ENCODE measurements around the gene TRAPPC6A. TPM values are rescaled to one million over a fixed set of nuclear protein-coding genes. Genes with fewer than 3 reads are reported as not detected.

TRAPPC6A gene
- total RNA-seq, 1 donor: 30.9 TPM

- no peaks in the 10 kb centered on the region for H3K27me3 ChIP-seq (ENCODE audit: insufficient read depth, low read length)
- H3K4me1 ChIP-seq (ENCODE audit: insufficient read depth, low read length): peaks cover 4% of the 10 kb centered on the region
- H3K4me3 ChIP-seq (ENCODE audit: low read length): no peak overlapping the region
- H3K9me3 ChIP-seq (ENCODE audit: low read depth, low read length): no peaks in the 10 kb centered on the region
These were observed 38.5 kb downstream of the TRAPPC6A start for GRCh38 chr19:45139286-45140143.

DNA sequence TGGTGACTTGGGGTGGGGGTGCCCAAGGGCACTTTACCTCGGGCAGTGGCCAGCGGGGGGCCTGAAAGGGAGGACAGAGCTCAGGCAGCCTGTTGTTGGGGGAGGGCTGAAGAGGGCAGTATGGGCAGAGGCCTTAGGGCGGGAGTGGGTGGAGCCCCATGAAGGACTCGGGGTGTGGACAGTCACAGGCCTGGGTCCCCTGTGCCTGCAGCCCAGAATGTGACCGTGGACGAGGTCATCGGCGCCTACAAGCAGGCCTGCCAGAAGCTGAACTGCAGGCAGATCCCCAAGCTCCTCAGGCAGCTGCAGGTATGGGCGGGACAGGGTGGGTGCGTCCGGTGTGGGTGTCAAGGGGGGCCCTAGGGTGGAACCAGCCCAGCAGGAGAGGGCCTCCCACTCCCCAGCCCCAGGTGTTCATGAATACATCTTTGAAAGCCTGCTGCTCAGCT is 39.7 kb downstream of the TRAPPC6A start:
- no peaks in the 10 kb centered on the region for H3K9me3 ChIP-seq (ENCODE audit: low read depth, low read length)
- peaks cover 4% of the 10 kb centered on the region for H3K4me1 ChIP-seq (ENCODE audit: insufficient read depth, low read length)
- H3K4me3 ChIP-seq (ENCODE audit: low read length): no peak overlapping the region
- H3K27me3 ChIP-seq (ENCODE audit: insufficient read depth, low read length): no peaks in the 10 kb centered on the region

GRCh38 chr19:45137179-45137761 is 40.8 kb downstream of the TRAPPC6A start:
- peaks cover 4% of the 10 kb centered on the region for H3K4me1 ChIP-seq (ENCODE audit: insufficient read depth, low read length)

DNA sequence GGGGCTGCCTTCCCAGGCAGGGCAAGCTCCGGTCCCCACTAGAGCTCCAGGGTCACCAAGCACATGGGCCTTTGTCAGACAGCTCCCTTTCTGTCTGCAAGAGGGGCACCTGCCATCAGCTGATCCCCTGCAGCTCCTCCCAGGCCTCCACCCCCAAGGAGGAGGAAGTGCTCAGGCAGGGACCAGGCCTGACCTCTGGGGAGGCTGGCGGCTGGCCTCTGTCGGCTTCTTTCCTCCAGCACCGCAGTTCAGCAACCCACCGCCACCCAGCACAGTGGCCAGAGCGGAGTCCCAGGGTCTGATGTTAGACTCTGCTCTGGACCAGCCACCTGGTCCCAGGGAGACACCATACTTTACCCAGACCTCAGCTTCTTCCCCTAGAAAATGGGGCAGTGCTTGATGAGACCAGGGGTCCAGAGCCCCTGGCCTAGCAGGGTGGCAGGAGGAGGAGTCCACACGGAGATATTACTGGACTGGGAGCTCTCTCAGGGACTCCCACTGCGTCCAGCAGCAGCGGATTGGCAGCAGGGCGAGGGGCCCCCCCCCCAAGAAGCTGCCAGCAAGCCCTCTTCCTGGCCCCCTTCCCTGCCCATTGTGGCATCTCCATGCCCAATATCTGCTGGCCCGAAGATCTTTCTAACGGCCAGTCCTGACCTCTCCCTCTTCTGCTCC is 41.4 kb downstream of the TRAPPC6A start:
- no peak overlapping the region for H3K4me3 ChIP-seq (ENCODE audit: low read length)
- H3K9me3 ChIP-seq (ENCODE audit: low read depth, low read length): no peaks in the 10 kb centered on the region
- H3K27me3 ChIP-seq (ENCODE audit: insufficient read depth, low read length): no peaks in the 10 kb centered on the region
- peaks cover 4% of the 10 kb centered on the region for H3K4me1 ChIP-seq (ENCODE audit: insufficient read depth, low read length)

More at GRCh38 chr19:45137179-45137761, 40.8 kb downstream of the TRAPPC6A start:
- H3K9me3 ChIP-seq (ENCODE audit: low read depth, low read length): no peaks in the 10 kb centered on the region
- no peak overlapping the region for H3K4me3 ChIP-seq (ENCODE audit: low read length)
- H3K27me3 ChIP-seq (ENCODE audit: insufficient read depth, low read length): no peaks in the 10 kb centered on the region

- H3K4me1 ChIP-seq (ENCODE audit: insufficient read depth, low read length): peaks cover 4% of the 10 kb centered on the region
- no peaks in the 10 kb centered on the region for H3K9me3 ChIP-seq (ENCODE audit: low read depth, low read length)
- no peak overlapping the region for H3K4me3 ChIP-seq (ENCODE audit: low read length)
- H3K27me3 ChIP-seq (ENCODE audit: insufficient read depth, low read length): no peaks in the 10 kb centered on the region
These were observed 42.7 kb downstream of the TRAPPC6A start for GRCh38 chr19:45135176-45135885.

- H3K9me3 ChIP-seq (ENCODE audit: low read depth, low read length): no peaks in the 10 kb centered on the region
- H3K27me3 ChIP-seq (ENCODE audit: insufficient read depth, low read length): no peaks in the 10 kb centered on the region
- H3K4me1 ChIP-seq (ENCODE audit: insufficient read depth, low read length): peaks cover 4% of the 10 kb centered on the region
- no peak overlapping the region for H3K4me3 ChIP-seq (ENCODE audit: low read length)
These were observed 44.4 kb downstream of the TRAPPC6A start for GRCh38 chr19:45133661-45134060.

DNA sequence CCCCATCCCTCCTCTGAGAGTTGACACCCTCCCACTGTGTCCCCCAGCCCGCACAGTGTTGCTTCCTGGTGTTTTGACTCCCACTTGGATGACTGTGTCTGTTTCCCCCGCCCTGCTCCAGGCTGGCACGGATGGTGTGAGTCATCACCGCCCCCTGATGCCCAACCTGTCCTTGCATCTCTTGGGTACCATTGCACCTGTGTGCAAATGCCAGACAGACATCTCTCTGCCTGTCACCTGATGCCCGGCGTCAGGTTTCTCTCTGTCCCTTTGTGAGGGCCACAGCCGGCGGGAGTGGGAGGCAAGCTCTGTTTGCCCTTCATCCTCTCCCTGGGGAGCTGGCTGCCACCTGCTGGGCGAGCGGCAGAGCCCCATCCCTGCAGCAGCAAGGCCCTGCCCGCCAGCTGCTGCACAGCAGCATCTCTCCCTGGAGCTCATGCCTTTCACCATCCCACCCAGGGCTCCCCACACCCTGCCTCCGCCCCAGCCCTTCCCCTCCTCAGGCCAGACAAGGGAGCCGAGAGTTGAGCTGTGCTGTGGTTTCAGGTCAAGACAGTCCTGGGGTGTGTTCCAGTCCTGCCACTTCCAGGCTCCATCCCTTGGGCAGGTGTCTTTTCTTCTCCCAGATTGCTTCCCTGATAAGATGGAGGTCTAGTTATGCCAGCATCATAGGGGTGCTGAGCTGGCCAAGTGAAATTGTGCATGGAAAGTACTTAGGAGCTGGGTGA is 47.0 kb downstream of the TRAPPC6A start:
- no peaks in the 10 kb centered on the region for H3K9me3 ChIP-seq (ENCODE audit: low read depth, low read length)
- no peak overlapping the region for H3K4me3 ChIP-seq (ENCODE audit: low read length)
- no peaks in the 10 kb centered on the region for H3K27me3 ChIP-seq (ENCODE audit: insufficient read depth, low read length)
- H3K4me1 ChIP-seq (ENCODE audit: insufficient read depth, low read length): no peaks in the 10 kb centered on the region

DNA sequence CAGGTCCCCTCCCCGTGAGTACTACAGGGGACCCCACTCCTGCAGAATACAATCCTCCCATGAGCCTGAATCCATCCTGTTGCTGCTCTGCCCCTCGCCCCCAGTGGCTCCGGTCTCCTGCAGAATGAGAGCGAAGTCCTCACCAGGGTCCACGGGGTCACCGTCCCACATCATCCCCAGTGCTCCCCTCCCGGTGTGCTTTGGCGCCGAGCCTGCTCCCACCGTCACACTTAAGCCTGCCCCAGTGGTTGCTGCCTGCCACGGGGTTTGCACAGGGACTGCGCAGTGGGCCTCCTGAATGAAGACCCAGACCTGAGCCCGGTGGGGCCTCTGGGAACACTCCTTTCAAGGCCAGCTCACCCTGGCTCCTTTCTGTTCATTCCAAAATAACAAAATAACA is 47.8 kb downstream of the TRAPPC6A start:
- Histone ChIP-seq H3K4me3 (ENCODE audit: low read length) (no peak overlapping the region), H3K4me1 (ENCODE audit: insufficient read depth, low read length) (no peaks in the 10 kb centered on the region), H3K9me3 (ENCODE audit: low read depth, low read length) (no peaks in the 10 kb centered on the region), H3K27me3 (ENCODE audit: insufficient read depth, low read length) (no peaks in the 10 kb centered on the region)

- Histone ChIP-seq H3K4me1 (ENCODE audit: insufficient read depth, low read length) (no peaks in the 10 kb centered on the region), H3K4me3 (ENCODE audit: low read length) (no peak overlapping the region), H3K9me3 (ENCODE audit: low read depth, low read length) (no peaks in the 10 kb centered on the region), H3K27me3 (ENCODE audit: insufficient read depth, low read length) (no peaks in the 10 kb centered on the region)
These were observed 49.2 kb downstream of the TRAPPC6A start for GRCh38 chr19:45128806-45129205.

DNA sequence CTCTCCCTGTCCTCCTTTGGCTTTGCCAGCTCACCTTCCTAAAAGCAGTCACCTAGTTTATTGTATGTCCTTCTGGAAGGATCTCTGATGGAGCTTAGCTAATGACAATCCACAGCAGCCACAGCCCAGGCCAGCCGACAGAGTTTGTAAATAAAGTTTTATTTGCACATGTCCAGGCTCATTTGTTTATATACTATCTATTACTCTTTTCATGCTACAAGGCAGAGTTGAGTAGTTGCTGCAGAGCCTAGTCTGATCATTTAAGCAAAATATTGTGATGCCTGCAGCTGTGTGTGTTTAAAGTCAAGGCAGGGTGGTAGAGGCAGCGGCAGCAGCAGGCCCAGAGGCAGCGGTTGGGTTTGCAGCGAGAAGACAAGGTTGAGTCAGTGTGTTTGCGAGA is 49.9 kb downstream of the TRAPPC6A start:
- H3K4me1 ChIP-seq (ENCODE audit: insufficient read depth, low read length): no peaks in the 10 kb centered on the region
- no peak overlapping the region for H3K4me3 ChIP-seq (ENCODE audit: low read length)
- no peaks in the 10 kb centered on the region for H3K9me3 ChIP-seq (ENCODE audit: low read depth, low read length)
- no peaks in the 10 kb centered on the region for H3K27me3 ChIP-seq (ENCODE audit: insufficient read depth, low read length)

- Histone ChIP-seq H3K4me3 (ENCODE audit: low read length) (no peak overlapping the region), H3K4me1 (ENCODE audit: insufficient read depth, low read length) (no peaks in the 10 kb centered on the region), H3K9me3 (ENCODE audit: low read depth, low read length) (no peaks in the 10 kb centered on the region), H3K27me3 (ENCODE audit: insufficient read depth, low read length) (no peaks in the 10 kb centered on the region)
These were observed 51.4 kb downstream of the TRAPPC6A start for GRCh38 chr19:45126654-45127053.

DNA sequence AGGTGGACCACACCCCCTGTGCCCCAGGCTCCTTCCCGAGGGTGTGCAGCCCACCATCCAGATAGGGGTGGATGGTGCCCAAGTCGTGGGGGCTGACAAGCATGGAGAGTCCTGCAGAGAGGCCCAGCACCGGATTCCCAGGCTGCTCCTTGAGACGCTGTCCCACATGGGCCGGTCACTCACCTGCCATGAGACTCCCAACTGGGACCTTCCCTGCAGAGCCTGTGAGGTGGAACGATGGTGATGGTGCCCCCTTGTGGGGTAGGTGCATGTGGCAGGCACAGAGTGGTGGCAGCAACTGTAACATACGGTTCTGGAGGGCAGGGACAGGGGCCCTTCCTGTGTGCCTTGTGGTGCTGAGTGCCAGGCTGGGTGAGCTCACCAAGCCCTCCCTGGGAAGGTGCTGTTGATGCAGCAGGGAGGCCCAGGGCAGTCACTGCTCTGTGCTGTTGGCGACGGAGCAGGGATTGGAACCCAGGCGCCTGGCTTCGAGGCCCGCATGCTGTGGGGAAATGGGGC is 52.0 kb downstream of the TRAPPC6A start:
- H3K4me1 ChIP-seq (ENCODE audit: insufficient read depth, low read length): no peaks in the 10 kb centered on the region
- H3K27me3 ChIP-seq (ENCODE audit: insufficient read depth, low read length): no peaks in the 10 kb centered on the region
- no peak overlapping the region for H3K4me3 ChIP-seq (ENCODE audit: low read length)
- no peaks in the 10 kb centered on the region for H3K9me3 ChIP-seq (ENCODE audit: low read depth, low read length)

- Histone ChIP-seq H3K4me1 (ENCODE audit: insufficient read depth, low read length) (no peaks in the 10 kb centered on the region), H3K4me3 (ENCODE audit: low read length) (no peak overlapping the region), H3K9me3 (ENCODE audit: low read depth, low read length) (no peaks in the 10 kb centered on the region), H3K27me3 (ENCODE audit: insufficient read depth, low read length) (no peaks in the 10 kb centered on the region)
These were observed 52.7 kb downstream of the TRAPPC6A start for GRCh38 chr19:45125360-45125759.

- H3K27me3 ChIP-seq (ENCODE audit: insufficient read depth, low read length): no peaks in the 10 kb centered on the region
- H3K4me3 ChIP-seq (ENCODE audit: low read length): no peak overlapping the region
- peaks cover 7% of the 10 kb centered on the region for H3K4me1 ChIP-seq (ENCODE audit: insufficient read depth, low read length)
- H3K9me3 ChIP-seq (ENCODE audit: low read depth, low read length): no peaks in the 10 kb centered on the region
These were observed 54.0 kb downstream of the TRAPPC6A start for GRCh38 chr19:45124021-45124420.
